ENCODE results near the gene PDE3B. TPM values are rescaled to one million over a fixed set of nuclear protein-coding genes. Genes with fewer than 3 reads are reported as not detected.

Gene PDE3B
- total and polyA plus RNA-seq, 9 of the 15 experiments (the other 6 are each of a cell fraction or from before 2014, with no cell fraction given) = 2.3 to 22.5 (median 12.2) TPM

GRCh38 chr11:14812757-14813156, 169.2 kb downstream of the PDE3B start:
- Histone ChIP-seq H3K4me3 (no peak overlapping the region), H3K36me3 (ENCODE audit: control insufficient read depth, insufficient read depth, low read length) (peaks cover 4% of the 10 kb centered on the region; the same call in 1 of the 3 replicates), H3K79me2 (ENCODE audit: control insufficient read depth, insufficient read depth, low read length) (no peaks in the 10 kb centered on the region), H3K9me3 (replicated peaks; ENCODE audit: control insufficient read depth, insufficient read depth, low read depth, low read length) (no peaks in the 10 kb centered on the region), H3K27me3 (ENCODE audit: control insufficient read depth in 2 of 2, insufficient read depth in 2 of 2, low read length in 2 of 2) (no peaks in the 10 kb centered on the region), H3K9ac (ENCODE audit: insufficient read depth in 1 of 2, low read depth in 2 of 2, low read length in 2 of 2) (no peak overlapping the region), H3K4me2 (ENCODE audit: insufficient read depth, low read length) (no peak overlapping the region), H4K20me1 (replicated peaks; ENCODE audit: control insufficient read depth, insufficient read depth, low read length) (no peaks in the 10 kb centered on the region), H3K4me1 (replicated peaks in 1 of 2; ENCODE audit: control insufficient read depth in 2 of 2, insufficient read depth in 2 of 2, low read length in 2 of 2) (no peaks in the 10 kb centered on the region), H3K9me1 (ENCODE audit: control insufficient read depth, insufficient read depth, low read length) (no peaks in the 10 kb centered on the region), H3K27ac (ENCODE audit: extremely low read depth, low read depth, low read length) (no peak overlapping the region), H2AFZ (ENCODE audit: low read depth, low read length) (no peak overlapping the region)
- CTCF ChIA-PET (ENCODE audit: low intra/inter-chr PET ratio) = no interaction called here
- intact Hi-C loops (cut with micrococcal nuclease) (no loop called here), in situ Hi-C loops (cut with MboI) (no loop called here)
- no TSS peak for BruUV-seq (replicated peaks)
- POLR2A ChIA-PET = interaction anchor here (0.7 to 1.0 kb wide), 2 partner anchors 9 to 10 kb away, joined by 3 read pairs; no protein-coding TSS in a partner anchor
- WGBS (ENCODE audit: insufficient coverage, low coverage, missing lambda C conversion rate) = 98% methylated on average over 3 of the region's 3 CpGs
- no peak for FAIRE-seq
- DNase-seq (ENCODE audit: extremely low read depth in 1 of 4, low spot score in 3 of 4) = no peak
- ATAC-seq = no peak
- TF ChIP-seq ESRRA (IDR thresholded peaks at IDR 0.05; ENCODE audit: borderline replicate concordance, low read depth) (no peak), PTRF (tag; IDR thresholded peaks at IDR 0.05) (no peak), ARID1B (IDR thresholded peaks at IDR 0.05) (no peak), CHAMP1 (IDR thresholded peaks at IDR 0.05) (no peak), CBX3 (IDR thresholded peaks at IDR 0.05; ENCODE audit: borderline replicate concordance in 1 of 2, low read length in 2 of 2) (no peak), MBD2 (IDR thresholded peaks at IDR 0.05; ENCODE audit: borderline replicate concordance, low read depth) (no peak), ZNF146 (CRISPR knock-in tag; IDR thresholded peaks at IDR 0.05; ENCODE audit: unreplicated experiment) (no peak), HNRNPL (IDR thresholded peaks at IDR 0.05; ENCODE audit: low read depth, low read length) (no peak), CREM (IDR thresholded peaks at IDR 0.05; ENCODE audit: low read depth) (no peak), MNT (conservative IDR thresholded peaks at IDR 0.05) (no peak), ZBTB11 (CRISPR knock-in tag; IDR thresholded peaks at IDR 0.05) (no peak), PTBP1 (IDR thresholded peaks at IDR 0.05; ENCODE audit: low read depth, low read length) (no peak), GATA2 (CRISPR knock-in tag; IDR thresholded peaks at IDR 0.05) (no peak), TFAP4 (CRISPR knock-in tag; IDR thresholded peaks at IDR 0.05; ENCODE audit: borderline replicate concordance) (no peak)

All from K562 (cell line).